NCI-H2196 (cell line): ENCODE results near the gene SNX6.
"Not testable (repeated sequence)": the region's sequence is repeated elsewhere in the genome, so short reads cannot be mapped to it uniquely, and the experiment has no call there.

Experiments used
- DNase-seq: peaks from one replicate; lab custom pipeline; 2025; ENCODE audit not compliant: unreplicated experiment; lab: John Stamatoyannopoulos, UW

The SNX6 gene

DNA sequence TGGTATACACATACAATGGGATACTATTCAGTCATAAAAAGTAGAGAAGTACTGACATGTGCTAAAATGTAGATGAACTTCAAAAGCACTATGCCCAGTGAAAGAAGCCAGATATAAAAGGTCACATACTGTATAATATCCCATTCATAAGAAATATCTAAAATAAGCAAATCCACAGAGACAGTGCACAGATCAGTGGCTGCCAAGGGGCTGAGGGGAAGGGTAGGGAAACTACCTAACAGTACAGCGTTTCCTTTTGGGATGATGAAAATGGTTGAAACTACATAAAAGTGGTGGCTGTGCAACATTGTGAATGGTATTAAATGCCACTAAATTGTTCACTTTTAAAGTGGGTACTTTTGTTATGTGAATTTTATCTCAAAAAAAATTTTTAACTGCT, 102.4 kb downstream of the SNX6 start:
- DNase-seq = no peak

DNA sequence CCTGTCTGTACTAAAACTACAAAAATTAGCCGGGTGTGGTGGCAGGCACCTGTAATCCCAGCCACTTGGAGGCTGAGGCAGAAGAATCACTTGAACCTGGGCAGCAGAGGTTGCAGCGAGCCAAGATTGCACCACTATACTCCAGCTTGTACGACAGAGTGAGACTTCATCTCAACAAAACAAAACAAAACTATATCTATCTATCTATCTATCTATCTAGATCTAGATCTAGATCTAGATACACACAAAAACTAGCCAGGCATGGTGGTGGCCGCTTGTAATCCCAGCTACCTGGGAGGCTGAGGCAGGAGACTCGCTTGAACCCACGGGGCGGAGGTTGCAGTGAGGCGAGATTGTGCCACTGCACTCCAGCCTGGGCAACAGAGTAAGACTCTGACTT, 105.7 kb downstream of the SNX6 start:
- DNase-seq = not testable (repeated sequence)

DNA sequence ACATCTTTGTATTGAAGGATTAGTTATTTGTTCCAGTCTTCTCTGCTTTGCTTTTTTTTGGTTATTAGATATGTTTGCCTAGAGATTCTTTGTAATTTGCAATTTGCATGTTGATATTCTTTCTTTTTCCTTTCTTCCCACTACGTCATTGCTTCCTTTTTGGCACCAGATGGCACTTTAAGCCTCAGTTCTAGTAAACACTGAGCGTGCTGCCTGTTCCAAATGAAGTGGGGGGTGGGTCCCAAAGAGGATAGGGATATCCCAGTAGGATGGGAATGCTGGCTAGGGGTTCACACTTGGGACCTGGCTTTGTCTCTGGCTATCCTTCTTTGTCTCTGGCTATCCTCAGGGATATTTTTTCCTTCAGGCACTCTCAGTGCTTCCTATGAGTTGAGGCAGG, 107.5 kb downstream of the SNX6 start:
- DNase-seq = no peak

DNA sequence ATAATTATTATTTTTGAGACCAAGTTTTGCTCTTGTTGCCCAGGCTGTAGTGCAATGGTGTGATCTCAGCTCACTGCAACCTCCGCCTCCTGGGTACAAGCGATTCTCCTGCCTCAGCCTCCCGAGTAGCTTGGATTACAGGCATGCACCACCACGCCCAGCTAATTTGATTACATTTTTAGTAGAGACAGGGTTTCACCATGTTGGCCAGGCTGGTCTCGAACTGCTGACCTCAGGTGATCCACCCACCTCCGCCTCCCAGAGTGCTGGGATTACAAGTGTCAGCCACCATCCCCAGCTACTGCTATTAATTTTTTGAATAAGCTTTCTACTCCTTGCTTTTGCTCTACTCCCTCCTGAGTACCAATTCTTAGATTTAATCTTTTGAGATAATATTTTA, 108.9 kb downstream of the SNX6 start:
- DNase-seq = not testable (repeated sequence)

- not testable (repeated sequence) for DNase-seq
These were observed 109.5 kb downstream of the SNX6 start for GRCh38 chr14:34520304-34520970.
